Stimulated activated CD8-positive, alpha-beta memory T cell treated with anti-CD3 and anti-CD28 coated beads, Interleukin-15, amount 100 ng/mL, for 4 hours (primary cell): ENCODE measurements around the gene ANGEL2.
"Not testable (repeated sequence)": the region's sequence is repeated elsewhere in the genome, so short reads cannot be mapped to it uniquely, and the experiment has no call there.

Experiments
- DNase-seq, 2 donors: peaks; one replicate each; pipeline ENCODE4 v3.0.0-alpha.2; 2020; ENCODE audit warnings: low read depth in 2 of 2

The ANGEL2 gene, protein sequence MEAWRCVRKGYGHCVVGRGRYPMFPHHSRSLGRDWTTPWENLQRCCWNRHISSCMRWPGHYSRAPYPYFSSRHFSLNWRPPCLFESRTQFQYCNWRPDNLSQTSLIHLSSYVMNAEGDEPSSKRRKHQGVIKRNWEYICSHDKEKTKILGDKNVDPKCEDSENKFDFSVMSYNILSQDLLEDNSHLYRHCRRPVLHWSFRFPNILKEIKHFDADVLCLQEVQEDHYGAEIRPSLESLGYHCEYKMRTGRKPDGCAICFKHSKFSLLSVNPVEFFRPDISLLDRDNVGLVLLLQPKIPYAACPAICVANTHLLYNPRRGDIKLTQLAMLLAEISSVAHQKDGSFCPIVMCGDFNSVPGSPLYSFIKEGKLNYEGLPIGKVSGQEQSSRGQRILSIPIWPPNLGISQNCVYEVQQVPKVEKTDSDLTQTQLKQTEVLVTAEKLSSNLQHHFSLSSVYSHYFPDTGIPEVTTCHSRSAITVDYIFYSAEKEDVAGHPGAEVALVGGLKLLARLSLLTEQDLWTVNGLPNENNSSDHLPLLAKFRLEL

GRCh38 chr1:213015099-213016050 is at the start of gene ANGEL2:
ANGEL2 (minus strand) TSS chr1:213015867; CDS start chr1:213015671, 196 bp downstream.
- peak; percentile 89 to 95 for DNase-seq

GRCh38 chr1:213061263-213061662 is 45.6 kb upstream of the ANGEL2 start:
- DNase-seq: no peak

- DNase-seq: no peak
Observed at GRCh38 chr1:213060836-213061235, 45.2 kb upstream of the ANGEL2 start.

DNA sequence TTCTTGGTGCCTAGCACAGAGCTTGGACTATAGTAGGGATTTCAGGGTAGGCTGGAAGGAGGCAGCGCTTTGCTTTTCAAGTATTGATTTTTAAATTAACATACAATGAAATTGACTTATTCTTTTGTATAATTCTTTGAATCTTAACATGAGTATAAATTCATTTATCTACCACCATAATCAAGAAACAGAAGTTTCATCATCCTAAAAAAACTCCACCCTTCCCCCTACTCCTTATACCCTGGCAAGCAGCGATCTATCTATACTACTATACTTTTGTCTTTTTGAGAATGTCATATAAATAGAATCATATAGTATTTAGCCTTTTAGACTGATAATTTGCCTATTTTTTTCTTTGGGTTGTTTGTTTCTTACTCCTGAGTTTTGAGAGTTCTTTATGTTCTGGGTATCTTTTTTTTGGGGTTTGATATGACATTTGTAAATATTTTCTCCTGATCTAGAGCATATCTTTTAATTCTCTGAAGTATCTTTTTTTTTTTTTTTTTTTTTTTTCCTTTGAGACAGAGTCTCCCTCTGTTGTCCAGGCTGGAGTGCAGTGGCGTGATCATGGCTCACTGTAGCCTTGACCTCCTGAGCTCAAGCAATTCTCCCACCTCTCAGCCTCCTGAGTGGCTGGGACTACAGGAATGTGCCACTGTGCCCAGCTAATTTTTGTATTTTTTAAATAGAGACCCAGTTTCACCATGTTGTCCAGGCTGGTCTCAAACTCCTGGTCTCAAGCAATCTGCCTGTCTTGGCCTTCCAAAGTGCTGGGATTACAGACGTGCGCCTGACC is 41.8 kb upstream of the ANGEL2 start:
- DNase-seq: no peak

- DNase-seq: no peak
Observed at GRCh38 chr1:213055767-213056166, 40.1 kb upstream of the ANGEL2 start.

DNA sequence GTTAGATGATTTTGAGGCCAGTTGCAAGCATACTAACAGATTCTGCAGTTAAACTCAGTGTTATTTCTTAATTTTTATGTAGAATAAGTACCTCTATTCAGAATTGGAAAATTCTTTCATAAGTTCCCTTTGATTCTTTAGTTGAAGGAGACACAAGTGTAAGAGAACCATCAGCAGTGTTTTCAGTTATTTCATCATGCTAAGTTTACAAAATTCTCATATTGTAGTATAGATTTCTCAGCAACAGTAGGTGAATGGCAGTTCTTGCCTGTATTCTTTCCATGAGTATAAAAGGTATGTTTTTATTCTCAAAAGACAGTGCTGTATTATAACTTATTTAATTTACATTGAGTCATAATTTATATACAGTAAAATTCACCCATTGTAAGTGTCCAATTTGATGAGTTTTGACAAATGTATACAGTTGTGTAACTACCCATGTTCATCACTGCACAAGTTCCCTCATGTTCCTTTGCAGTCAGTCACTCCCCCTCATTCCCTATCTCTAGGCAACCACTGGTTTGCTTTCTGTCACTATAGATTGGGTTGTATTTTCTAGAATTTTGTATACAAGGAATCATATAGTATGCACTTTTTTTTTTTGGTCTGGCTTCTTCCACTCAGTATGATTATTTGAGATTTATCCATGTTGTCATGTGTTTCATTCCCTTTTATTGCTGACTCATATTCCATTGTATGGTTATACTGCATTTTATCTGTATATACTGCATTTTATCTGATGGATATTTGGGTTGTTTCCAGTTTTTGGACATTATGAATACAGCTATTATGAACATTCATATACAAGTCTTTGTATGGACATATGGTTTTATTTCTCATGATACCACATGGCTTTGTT is 39.3 kb upstream of the ANGEL2 start:
- DNase-seq: no peak

DNA sequence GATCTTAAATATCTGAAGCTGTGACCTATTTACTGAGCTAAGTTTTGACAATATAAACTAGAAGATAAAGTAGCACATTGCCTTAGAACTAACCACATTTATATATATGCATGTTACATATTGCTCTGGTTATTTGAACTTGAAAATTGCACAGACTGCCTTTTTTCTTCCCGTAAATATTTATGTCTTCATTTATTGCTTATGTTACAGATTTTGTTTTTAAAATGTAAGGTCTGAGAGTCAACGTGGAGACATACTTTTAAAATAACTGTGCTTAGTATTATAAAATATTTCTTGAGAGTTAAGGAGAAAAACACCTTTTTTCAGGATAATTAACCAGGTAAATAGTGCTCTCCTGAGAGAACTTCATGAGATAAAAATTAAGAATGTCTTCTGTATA is 38.5 kb upstream of the ANGEL2 start:
- DNase-seq: no peak

DNA sequence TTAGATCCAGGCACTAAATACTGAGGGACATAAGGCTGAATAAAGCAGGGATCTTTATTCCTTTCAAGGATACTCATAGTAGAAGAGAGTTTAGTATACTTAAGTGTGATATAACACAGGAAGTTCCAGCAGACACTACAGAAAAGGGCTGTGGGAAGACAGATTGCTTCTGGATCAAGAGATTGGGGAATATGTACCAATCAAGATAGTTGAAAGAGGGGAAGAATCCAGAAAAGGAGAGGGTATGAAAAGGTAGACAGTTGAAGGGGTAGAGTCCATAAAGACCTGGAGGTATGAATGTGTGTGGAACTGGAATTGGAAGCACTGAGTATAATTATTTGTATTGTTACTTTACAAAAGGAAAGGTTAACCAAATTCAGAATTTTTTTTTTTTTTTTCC is 37.8 kb upstream of the ANGEL2 start:
- no peak for DNase-seq

DNA sequence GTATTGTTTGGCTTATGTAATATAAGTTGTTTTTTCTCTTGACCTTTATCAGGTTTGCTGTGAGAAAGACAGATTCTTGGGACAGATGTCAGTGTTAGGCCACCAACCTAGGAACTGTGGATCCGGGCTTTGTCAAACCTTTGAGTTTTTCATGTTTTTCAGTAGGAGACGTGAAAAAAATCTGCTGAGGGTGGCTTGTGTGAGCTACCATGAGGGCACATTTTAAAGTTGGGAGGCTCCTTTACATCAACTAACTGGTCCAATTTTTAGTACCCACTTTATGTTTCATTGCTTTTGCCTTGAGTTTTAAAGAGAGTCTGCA is 36.2 kb upstream of the ANGEL2 start:
- no peak for DNase-seq

DNA sequence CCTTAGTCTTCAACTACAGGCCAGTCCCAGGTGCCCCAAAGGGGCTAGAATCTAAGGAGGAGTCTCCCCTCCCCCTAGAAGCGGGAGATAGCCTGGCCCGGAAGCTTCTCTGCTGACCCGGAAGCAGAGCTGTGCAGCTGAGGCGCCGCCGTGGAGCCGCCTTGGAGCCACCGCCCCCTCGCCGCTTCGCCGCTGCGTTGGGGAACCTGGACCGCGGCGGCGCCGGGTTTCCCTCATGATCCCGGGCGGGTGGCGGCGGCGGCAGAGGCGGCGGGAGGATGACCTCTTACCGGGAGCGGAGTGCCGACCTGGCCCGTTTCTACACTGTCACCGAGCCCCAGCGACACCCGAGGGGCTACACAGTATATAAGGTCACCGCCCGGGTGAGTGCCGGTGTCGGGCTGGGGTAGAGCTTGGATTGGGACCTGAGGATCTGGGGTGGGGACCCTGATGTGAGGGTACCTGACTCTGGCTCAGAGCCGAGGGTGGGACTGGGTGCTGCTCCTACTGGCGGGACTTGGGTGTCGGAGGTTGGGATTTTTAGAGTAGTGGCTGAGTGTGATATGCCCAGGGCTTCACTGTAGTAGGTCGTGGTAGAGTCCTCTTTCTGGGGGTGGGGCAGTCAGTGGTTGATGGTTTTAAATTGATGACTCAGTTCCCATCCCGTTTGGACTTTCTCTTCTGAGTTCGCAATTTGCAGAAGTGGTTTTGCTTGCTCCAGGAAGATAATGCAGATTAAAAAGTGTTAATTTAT is 35.6 kb upstream of the ANGEL2 start, which contains the start of gene RPS6KC1:
RPS6KC1 (plus strand) TSS at position 115 of the 754 bp plus-strand sequence; CDS start at position 279, 164 bp downstream.
- DNase-seq: peak; percentile 70 to 72

GRCh38 chr1:213050745-213051126 is 35.1 kb upstream of the ANGEL2 start:
- no peak for DNase-seq

DNA sequence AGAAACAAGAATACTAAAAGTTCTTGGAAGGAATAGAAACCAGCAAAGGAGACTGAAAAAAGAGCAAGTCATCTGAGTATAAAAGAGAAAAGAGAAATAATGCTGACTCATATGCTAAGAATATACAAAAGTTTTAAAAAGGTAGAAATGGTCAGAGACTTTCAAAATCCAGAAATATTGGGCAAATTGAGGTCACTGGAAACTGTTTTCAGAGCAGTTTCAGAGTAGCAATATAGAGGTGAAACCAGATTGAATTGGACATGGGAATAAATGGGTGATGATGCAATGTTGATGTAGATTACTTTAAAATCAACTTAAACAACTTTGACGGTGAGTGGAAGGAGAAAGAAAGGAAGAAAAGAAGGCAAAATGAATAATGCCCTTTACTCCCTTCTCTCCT is 33.6 kb upstream of the ANGEL2 start:
- DNase-seq: no peak

GRCh38 chr1:213045321-213046226 is 29.9 kb upstream of the ANGEL2 start:
- not testable (repeated sequence) for DNase-seq

DNA sequence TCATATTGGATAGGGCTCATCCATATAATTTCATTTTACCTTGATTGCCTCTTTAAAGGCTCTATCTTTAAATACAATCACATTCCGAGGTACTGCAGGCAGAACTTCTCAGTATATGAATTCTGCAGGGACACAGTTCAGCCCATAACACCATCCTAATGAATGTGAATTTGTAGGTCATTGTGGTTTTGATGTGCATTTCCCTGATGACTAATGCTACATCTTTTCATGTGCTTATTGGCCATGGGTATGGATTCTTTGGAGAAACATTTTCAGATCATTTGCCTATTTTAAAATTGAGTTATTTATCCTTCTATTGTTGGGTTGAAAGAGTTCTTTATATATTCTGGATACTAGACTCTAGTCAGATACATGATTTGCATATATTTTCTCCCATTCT is 25.8 kb upstream of the ANGEL2 start:
- no peak for DNase-seq

GRCh38 chr1:213035573-213035972 is 19.9 kb upstream of the ANGEL2 start:
- no peak for DNase-seq

GRCh38 chr1:213034713-213035112 is 19.0 kb upstream of the ANGEL2 start:
- no peak for DNase-seq

DNA sequence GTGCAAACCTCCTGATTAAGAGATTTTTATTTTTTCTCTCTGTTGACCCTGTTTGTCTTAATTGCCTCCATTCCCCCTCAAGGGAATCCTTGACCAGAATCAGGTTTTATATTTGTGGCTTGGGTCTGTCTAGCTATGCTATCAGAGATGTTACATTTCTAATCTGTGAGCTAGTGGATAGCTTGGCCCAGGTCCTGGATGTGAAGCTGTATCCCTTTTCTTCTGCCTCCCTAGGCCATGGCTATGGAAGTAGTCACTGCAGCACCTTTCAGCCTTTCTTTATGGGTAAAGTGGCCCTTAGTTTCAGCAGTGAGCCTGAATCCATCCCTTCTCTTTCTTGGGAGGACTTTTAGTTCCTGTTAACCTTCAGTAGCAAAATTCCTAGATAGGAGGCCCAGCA is 17.0 kb upstream of the ANGEL2 start:
- DNase-seq: no peak

- DNase-seq: not testable (repeated sequence)
Observed at GRCh38 chr1:213027024-213027423, 11.4 kb upstream of the ANGEL2 start.

DNA sequence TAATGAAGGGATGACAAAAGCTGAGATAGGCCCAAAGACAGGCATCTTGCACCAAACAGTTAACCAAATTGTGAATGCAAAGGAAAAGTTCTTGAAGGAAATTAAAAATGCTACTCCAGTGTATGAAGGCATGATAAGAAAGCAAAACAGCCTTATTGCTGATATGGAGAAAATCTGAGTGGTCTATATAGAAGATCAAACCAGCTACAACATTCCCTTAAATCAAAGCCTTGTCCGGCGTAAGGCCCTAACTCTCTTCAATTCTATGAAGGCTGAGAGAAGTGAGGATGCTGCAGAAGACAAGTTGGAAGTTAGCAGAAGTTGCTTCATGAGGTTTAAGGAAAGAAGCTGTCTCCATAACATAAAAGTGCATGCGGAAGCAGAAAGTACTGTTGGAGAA is 4.3 kb upstream of the ANGEL2 start:
- DNase-seq: no peak
